ENCODE results near the gene CLMN.

The CLMN gene

GRCh38 chr14:95344536-95344935, 24.8 kb upstream of the CLMN start:
- DNase-seq (ENCODE audit: low read depth in 2 of 2) = no peak

GRCh38 chr14:95341564-95341963, 21.9 kb upstream of the CLMN start:
- no peak for DNase-seq (ENCODE audit: low read depth in 2 of 2)

GRCh38 chr14:95341115-95341514, 21.4 kb upstream of the CLMN start:
- no peak for DNase-seq (ENCODE audit: low read depth in 2 of 2)

- no peak for DNase-seq (ENCODE audit: low read depth in 2 of 2)
Observed at GRCh38 chr14:95340201-95340697, 20.5 kb upstream of the CLMN start.

GRCh38 chr14:95339301-95339865, 19.7 kb upstream of the CLMN start:
- DNase-seq (ENCODE audit: low read depth in 2 of 2) = no peak

- no peak for DNase-seq (ENCODE audit: low read depth in 2 of 2)
Observed at GRCh38 chr14:95338436-95338835, 18.7 kb upstream of the CLMN start.

- DNase-seq (ENCODE audit: low read depth in 2 of 2) = no peak
Observed at GRCh38 chr14:95337041-95337595, 17.4 kb upstream of the CLMN start.

GRCh38 chr14:95336192-95336760, 16.6 kb upstream of the CLMN start:
- DNase-seq (ENCODE audit: low read depth in 2 of 2) = no peak

GRCh38 chr14:95335071-95335470, 15.4 kb upstream of the CLMN start:
- no peak for DNase-seq (ENCODE audit: low read depth in 2 of 2)

- no peak for DNase-seq (ENCODE audit: low read depth in 2 of 2)
Observed at GRCh38 chr14:95334044-95334443, 14.3 kb upstream of the CLMN start.

- no peak for DNase-seq (ENCODE audit: low read depth in 2 of 2)
Observed at GRCh38 chr14:95332641-95333040, 12.9 kb upstream of the CLMN start.

GRCh38 chr14:95331708-95332408, 12.2 kb upstream of the CLMN start:
- no peak for DNase-seq (ENCODE audit: low read depth in 2 of 2)

GRCh38 chr14:95330591-95331370, 11.1 kb upstream of the CLMN start:
- no peak for DNase-seq (ENCODE audit: low read depth in 2 of 2)

- DNase-seq (ENCODE audit: low read depth in 2 of 2) = no peak
Observed at GRCh38 chr14:95329941-95330340, 10.2 kb upstream of the CLMN start.

- DNase-seq (ENCODE audit: low read depth in 2 of 2) = no peak
Observed at GRCh38 chr14:95328729-95329503, 9.2 kb upstream of the CLMN start.

GRCh38 chr14:95327558-95328374, 8.1 kb upstream of the CLMN start:
- no peak for DNase-seq (ENCODE audit: low read depth in 2 of 2)

- DNase-seq (ENCODE audit: low read depth in 2 of 2) = no peak
Observed at GRCh38 chr14:95326987-95327386, 7.3 kb upstream of the CLMN start.

GRCh38 chr14:95323917-95324316, 4.2 kb upstream of the CLMN start:
- no peak for DNase-seq (ENCODE audit: low read depth in 2 of 2)

- DNase-seq (ENCODE audit: low read depth in 2 of 2) = no peak
Observed at GRCh38 chr14:95323361-95323760, 3.7 kb upstream of the CLMN start.

GRCh38 chr14:95322651-95323050, 2.9 kb upstream of the CLMN start:
- DNase-seq (ENCODE audit: low read depth in 2 of 2) = no peak

Data from activated CD4-positive, alpha-beta T cell treated with anti-CD3 and anti-CD28 coated beads for 24 hours (primary cell).